Colonic mucosa (tissue), 4 donors: ENCODE results near the gene DAZAP2. TPM values are rescaled to one million over a fixed set of nuclear protein-coding genes. Genes with fewer than 3 reads are reported as not detected.

Experiments
- DNase-seq: peaks from one replicate; pipeline ENCODE4 v3.0.0-alpha.2; 2020
- H3K27ac ChIP-seq: fragments of 200-600 bp; one replicate; pipeline ENCODE4 v1.8.0; 2021
- H3K27me3 ChIP-seq: fragments of 200-600 bp; one replicate; pipeline ENCODE4 v1.8.0; 2021
- H3K36me3 ChIP-seq: fragments of 200-600 bp; one replicate; pipeline ENCODE4 v1.8.0; 2021
- H3K4me1 ChIP-seq: fragments of 200-600 bp; one replicate; pipeline ENCODE4 v1.8.0; 2021; ENCODE audit warnings: mild to moderate bottlenecking
- H3K4me3 ChIP-seq: fragments of 200-600 bp; one replicate; pipeline ENCODE4 v1.8.0; 2021
- H3K9ac ChIP-seq, 2 donors: one replicate each; pipeline ENCODE4 v1.7.0; 2013; ENCODE audit warnings: control low read depth in 2 of 2, low read depth in 2 of 2, low read length in 2 of 2
- H3K9me3 ChIP-seq: fragments of 200-600 bp; one replicate; pipeline ENCODE4 v1.8.0; 2021
- CTCF ChIP-seq: fragments of 200-600 bp; IDR thresholded peaks from one replicate; pipeline ENCODE4 v1.8.0; 2022; ENCODE audit warnings: antibody characterized with exemption, mild to moderate bottlenecking
- intact Hi-C: fragments of 100-400 bp; cut with DNase I; formaldehyde crosslinking; loops from one replicate; pipeline ENCODE4 v1.14.1; 2022
- total RNA-seq, 2 donors: library from RNA; stranded (reverse); fragmentation: NEBNext Ultra II Directional in 1 of 2; extraction: Animal tissue kit (Norgen Biotek cat#: 25700) in 1 of 2; gene quantifications; one replicate each; pipeline ENCODE4 v1.2.1, GENCODE V29; 2021
- donor health status: healthy.
- donor health status: DM: no; HTN: no; CAD: no.
- donor health status: DM: no; HTN: no; CAD: no.

Gene DAZAP2
- total RNA-seq, 2 donors from 2014 or later: 220 to 291 TPM

GRCh38 chr12:51209259-51209658, 29.4 kb upstream of the DAZAP2 start:
- intact Hi-C loops: no loop called here
- Histone ChIP-seq H3K4me3 (no peak overlapping the region), H3K36me3 (no peaks in the 10 kb centered on the region), H3K27me3 (no peaks in the 10 kb centered on the region), H3K9me3 (no peaks in the 10 kb centered on the region), H3K4me1 (no peaks in the 10 kb centered on the region), H3K27ac (no peak overlapping the region), H3K9ac (no peak overlapping the region)
- DNase-seq: no peak
- no peak for TF ChIP-seq CTCF

- no peak for TF ChIP-seq CTCF
- intact Hi-C loops: no loop called here
- H3K27ac ChIP-seq: no peak overlapping the region
Observed at GRCh38 chr12:51210690-51211395, 27.8 kb upstream of the DAZAP2 start.

GRCh38 chr12:51214895-51215294, 23.7 kb upstream of the DAZAP2 start:
- Histone ChIP-seq H3K36me3 (no peaks in the 10 kb centered on the region), H3K4me1 (peaks cover 4% of the 10 kb centered on the region), H3K4me3 (no peak overlapping the region), H3K27ac (no peak overlapping the region), H3K27me3 (no peaks in the 10 kb centered on the region), H3K9ac (no peak overlapping the region), H3K9me3 (no peaks in the 10 kb centered on the region)
- DNase-seq: no peak
- intact Hi-C loops: no loop called here
- no peak for TF ChIP-seq CTCF

More at GRCh38 chr12:51210690-51211395, 27.8 kb upstream of the DAZAP2 start:
- no peak overlapping the region for H3K4me3 ChIP-seq
- no peaks in the 10 kb centered on the region for H3K4me1 ChIP-seq
- H3K36me3 ChIP-seq: no peaks in the 10 kb centered on the region
- no peak for DNase-seq
- H3K9me3 ChIP-seq: no peaks in the 10 kb centered on the region
- no peaks in the 10 kb centered on the region for H3K27me3 ChIP-seq
- no peak overlapping the region for H3K9ac ChIP-seq

- peak overlapping the region; percentile 79 for H3K4me3 ChIP-seq
- no peak for TF ChIP-seq CTCF
- peaks cover 4% of the 10 kb centered on the region for H3K4me1 ChIP-seq
- no peaks in the 10 kb centered on the region for H3K27me3 ChIP-seq
- H3K27ac ChIP-seq: peak overlapping the region; percentile 86
- H3K36me3 ChIP-seq: no peaks in the 10 kb centered on the region
- H3K9ac ChIP-seq: peak overlapping the region in 1 of 2 donors; percentile 68
- intact Hi-C loops: no loop called here
- no peaks in the 10 kb centered on the region for H3K9me3 ChIP-seq
- no peak for DNase-seq
Observed at GRCh38 chr12:51216642-51217041, 22.0 kb upstream of the DAZAP2 start.

GRCh38 chr12:51217133-51217967, 21.3 kb upstream of the DAZAP2 start:
- H3K9me3 ChIP-seq: no peaks in the 10 kb centered on the region
- no peak for TF ChIP-seq CTCF
- intact Hi-C loops: no loop called here

More at GRCh38 chr12:51217133-51217967, 21.3 kb upstream of the DAZAP2 start:
- peak overlapping the region; percentile 79 for H3K4me3 ChIP-seq
- peaks cover 4% of the 10 kb centered on the region for H3K4me1 ChIP-seq
- no peaks in the 10 kb centered on the region for H3K27me3 ChIP-seq
- peak; percentile 52 for DNase-seq
- no peaks in the 10 kb centered on the region for H3K36me3 ChIP-seq
- H3K9ac ChIP-seq: peak overlapping the region; percentile 68 to 88
- peak overlapping the region; percentile 86 for H3K27ac ChIP-seq
